Activated CD8-positive, alpha-beta memory T cell treated with anti-CD3 and anti-CD28 coated beads for 48 hours (primary cell): ENCODE data around the gene PLEKHD1.
"Not testable (repeated sequence)": the region's sequence is repeated elsewhere in the genome, so short reads cannot be mapped to it uniquely, and the experiment has no call there.

Source experiments
- DNase-seq, 3 experiments: peaks; one replicate each; pipeline ENCODE4 v3.0.0-alpha.2; 2020; ENCODE audit warnings: low read depth in 2 of 3, low spot score in 2 of 3

PLEKHD1 gene

GRCh38 chr14:69481815-69482568, 2.5 kb upstream of the PLEKHD1 start:
- DNase-seq: no peak

- DNase-seq: no peak
These were observed 624 bp upstream of the PLEKHD1 start for GRCh38 chr14:69483765-69484443.

- DNase-seq: no peak
These were observed 760 bp downstream of the PLEKHD1 start for GRCh38 chr14:69485315-69485660.

GRCh38 chr14:69485701-69486100, 1.2 kb downstream of the PLEKHD1 start:
- no peak for DNase-seq

- DNase-seq: no peak
These were observed 2.7 kb downstream of the PLEKHD1 start for GRCh38 chr14:69487226-69487625.

- no peak for DNase-seq
These were observed 3.2 kb downstream of the PLEKHD1 start for GRCh38 chr14:69487771-69488170.

- DNase-seq: no peak
These were observed 5.0 kb downstream of the PLEKHD1 start for GRCh38 chr14:69489495-69489894.

GRCh38 chr14:69490219-69490918, 5.8 kb downstream of the PLEKHD1 start:
- DNase-seq: no peak

- DNase-seq: no peak
These were observed 6.7 kb downstream of the PLEKHD1 start for GRCh38 chr14:69491193-69491592.

GRCh38 chr14:69493038-69493437, 8.5 kb downstream of the PLEKHD1 start:
- DNase-seq: no peak

- no peak for DNase-seq
These were observed 9.3 kb downstream of the PLEKHD1 start for GRCh38 chr14:69493791-69494190.

- DNase-seq: no peak
These were observed 10.9 kb downstream of the PLEKHD1 start for GRCh38 chr14:69495341-69495921.

GRCh38 chr14:69497866-69498265, 13.3 kb downstream of the PLEKHD1 start:
- not testable (repeated sequence) for DNase-seq

GRCh38 chr14:69498286-69498685, 13.8 kb downstream of the PLEKHD1 start:
- DNase-seq: not testable (repeated sequence)

GRCh38 chr14:69499436-69499835, 14.9 kb downstream of the PLEKHD1 start:
- DNase-seq: no peak

- DNase-seq: no peak
These were observed 15.6 kb downstream of the PLEKHD1 start for GRCh38 chr14:69500096-69500495.

GRCh38 chr14:69500736-69501135, 16.2 kb downstream of the PLEKHD1 start:
- DNase-seq: no peak

- DNase-seq: no peak
These were observed 16.9 kb downstream of the PLEKHD1 start for GRCh38 chr14:69501423-69501838.

- no peak for DNase-seq
These were observed 20.2 kb downstream of the PLEKHD1 start for GRCh38 chr14:69504775-69505174.

- DNase-seq: no peak
These were observed 21.1 kb downstream of the PLEKHD1 start for GRCh38 chr14:69505338-69506240.

- DNase-seq: no peak
These were observed 21.7 kb downstream of the PLEKHD1 start for GRCh38 chr14:69506241-69506595.
